GM23248 (cell line): ENCODE data around the gene TSPAN17. TPM values are rescaled to one million over a fixed set of nuclear protein-coding genes. Genes with fewer than 3 reads are reported as not detected.

ENCODE experiments used
- DNase-seq: peaks from one replicate; pipeline ENCODE4 v3.0.0-alpha.2; 2015
- H2AFZ ChIP-seq: fragments of 200-600 bp; sonication (generic); 2 replicates; pipeline ENCODE4 v1.6.1; 2016; ENCODE audit warnings: antibody characterized with exemption
- H3F3A ChIP-seq: fragments of 200-600 bp; sonication (generic); 2 replicates; pipeline ENCODE4 v1.6.1; 2016; ENCODE audit warnings: mild to moderate bottlenecking, antibody characterized with exemption, mixed run types; ENCODE audit not compliant: insufficient read depth
- H3K27ac ChIP-seq: fragments of 200-600 bp; sonication (generic); 2 replicates; pipeline ENCODE4 v1.5.1; 2016; ENCODE audit warnings: mild to moderate bottlenecking
- H3K27me3 ChIP-seq: fragments of 200-600 bp; sonication (generic); replicated peaks from 2 replicates; pipeline ENCODE4 v1.6.1; 2016; ENCODE audit warnings: mild to moderate bottlenecking; ENCODE audit not compliant: insufficient read depth
- H3K36me3 ChIP-seq: fragments of 200-600 bp; sonication (generic); 2 replicates; pipeline ENCODE4 v1.6.1; 2016; ENCODE audit warnings: low read depth, mild to moderate bottlenecking
- H3K4me1 ChIP-seq: fragments of 200-600 bp; sonication (generic); 2 replicates; pipeline ENCODE4 v1.6.1; 2016; ENCODE audit warnings: mild to moderate bottlenecking; ENCODE audit not compliant: insufficient read depth
- H3K4me2 ChIP-seq: fragments of 200-600 bp; sonication (generic); one replicate; pipeline ENCODE4 v1.6.1; 2016; ENCODE audit warnings: mild to moderate bottlenecking; ENCODE audit not compliant: unreplicated experiment
- H3K4me3 ChIP-seq: fragments of 200-600 bp; sonication (generic); 2 replicates; pipeline ENCODE4 v1.5.1; 2016; ENCODE audit warnings: mild to moderate bottlenecking
- H3K79me2 ChIP-seq: fragments of 200-600 bp; sonication (generic); 2 replicates; pipeline ENCODE4 v1.6.1; 2016; ENCODE audit warnings: mild to moderate bottlenecking; ENCODE audit not compliant: insufficient read depth
- H3K9ac ChIP-seq: fragments of 200-600 bp; sonication (generic); 2 replicates; pipeline ENCODE4 v1.6.1; 2016; ENCODE audit warnings: mild to moderate bottlenecking
- H3K9me2 ChIP-seq: fragments of 200-600 bp; sonication (generic); 2 replicates; pipeline ENCODE4 v1.6.1; 2016; ENCODE audit warnings: mixed run types, mild to moderate bottlenecking, moderate library complexity; ENCODE audit not compliant: insufficient read depth
- H3K9me3 ChIP-seq: fragments of 200-600 bp; sonication (generic); one replicate; pipeline ENCODE4 v1.6.1; 2017; ENCODE audit warnings: low read depth
- H4K20me1 ChIP-seq: fragments of 200-600 bp; sonication (generic); 2 replicates; pipeline ENCODE4 v1.6.0; 2016; ENCODE audit not compliant: insufficient read depth
- EZH2 ChIP-seq: fragments of 200-600 bp; sonication (generic); IDR thresholded peaks from 2 replicates; pipeline ENCODE4 v1.6.1; 2018; ENCODE audit warnings: antibody characterized with exemption, mild to moderate bottlenecking; ENCODE audit not compliant: insufficient read depth, poor library complexity, severe bottlenecking
- EZH2phosphoT487 ChIP-seq: fragments of 200-600 bp; sonication (generic); IDR thresholded peaks from 2 replicates; pipeline ENCODE4 v1.6.1; 2018; ENCODE audit warnings: antibody characterized with exemption, moderate library complexity, mild to moderate bottlenecking, low read depth; ENCODE audit not compliant: insufficient read depth
- WGBS, 2 experiments: methylation state at CpG; one replicate each; pipeline ENCODE4 v1.1.6; 2015 to 2017; ENCODE audit warnings: low lambda C conversion rate in 2 of 2, low coverage in 1 of 2; ENCODE audit errors: missing lambda C conversion rate in 2 of 2; 5-methylcytosine and 5-hydroxymethylcytosine counted together
- in situ Hi-C: fragments of 300-500 bp; cut with MboI; formaldehyde crosslinking; loops from 2 replicates; pipeline ENCODE4 v1.15.0; 2020
- polyA plus RNA-seq: library from polyadenylated mRNA; unstranded; fragments of >200 nt; fragmentation: Nextera tagmentation; extraction: Ambion mirVana; gene quantifications from 2 replicates; pipeline ENCODE4 v1.2.1, GENCODE V29; 2016
- total RNA-seq: library from RNA; depleted of rRNA; stranded (reverse); fragments of >200 nt; shearing (Covaris generic); gene quantifications from 2 replicates; pipeline ENCODE4 v1.2.3, GENCODE V29; 2014

The TSPAN17 gene
- total and polyA plus RNA-seq, 2 experiments from 2014 or later: 29.9 to 41.2 TPM

GRCh38 chr5:176644878-176645670 is 2.2 kb upstream of the TSPAN17 start:
- H3K36me3 ChIP-seq: no peaks in the 10 kb centered on the region
- in situ Hi-C loops: no loop called here
- H3K27ac ChIP-seq: no peak overlapping the region
- H3K9ac ChIP-seq: no peak overlapping the region
- H2AFZ ChIP-seq: no peak overlapping the region
- no peaks in the 10 kb centered on the region for H3K9me2 ChIP-seq
- H4K20me1 ChIP-seq: no peaks in the 10 kb centered on the region
- WGBS, 2 experiments: 90 to 95% methylated on average over 21 to 22 of the region's 22 CpGs
- no peaks in the 10 kb centered on the region for H3K9me3 ChIP-seq
- H3K4me3 ChIP-seq: no peak overlapping the region
- H3K79me2 ChIP-seq: peaks cover 26% of the 10 kb centered on the region
- H3K4me1 ChIP-seq: 0 out of 2 replicates have a peak, but pooled peaks cover 8% of the 10 kb centered on the region
- H3F3A ChIP-seq: no peaks in the 10 kb centered on the region
- H3K27me3 ChIP-seq: no peaks in the 10 kb centered on the region
- DNase-seq: no peak
- no peak overlapping the region for H3K4me2 ChIP-seq
- TF ChIP-seq EZH2phosphoT487: no peak
- TF ChIP-seq EZH2: no peak

GRCh38 chr5:176646049-176646706 is 1.1 kb upstream of the TSPAN17 start:
- H3K79me2 ChIP-seq: peaks cover 36% of the 10 kb centered on the region
- H3K9me3 ChIP-seq: no peaks in the 10 kb centered on the region
- H3K4me2 ChIP-seq: peak overlapping the region; percentile 55
- H3K9ac ChIP-seq: peak overlapping the region; percentile 70
- in situ Hi-C loops: no loop called here
- 94 to 97% methylated on average over 7 of the region's 7 CpGs for WGBS, 2 experiments
- H2AFZ ChIP-seq: peak overlapping the region; percentile 90
- no peaks in the 10 kb centered on the region for H3K27me3 ChIP-seq
- H3K4me1 ChIP-seq: 0 out of 2 replicates have a peak, but pooled peaks cover 8% of the 10 kb centered on the region
- no peaks in the 10 kb centered on the region for H4K20me1 ChIP-seq
- no peaks in the 10 kb centered on the region for H3F3A ChIP-seq
- DNase-seq: no peak
- H3K27ac ChIP-seq: peak overlapping the region; percentile 47
- H3K4me3 ChIP-seq: peak overlapping the region; percentile 59
- no peaks in the 10 kb centered on the region for H3K9me2 ChIP-seq
- H3K36me3 ChIP-seq: no peaks in the 10 kb centered on the region
- TF ChIP-seq EZH2: no peak
- TF ChIP-seq EZH2phosphoT487: no peak

- no peak for DNase-seq
- Histone ChIP-seq H3K27me3 (no peaks in the 10 kb centered on the region), H3K4me3 (peak overlapping the region; percentile 59), H3K4me2 (peak overlapping the region; percentile 55), H3K27ac (peak overlapping the region; percentile 47), H4K20me1 (no peaks in the 10 kb centered on the region), H3K36me3 (no peaks in the 10 kb centered on the region), H3K9me3 (no peaks in the 10 kb centered on the region), H3F3A (no peaks in the 10 kb centered on the region), H3K4me1 (0 out of 2 replicates have a peak, but pooled peaks cover 8% of the 10 kb centered on the region), H3K79me2 (peaks cover 36% of the 10 kb centered on the region), H3K9me2 (no peaks in the 10 kb centered on the region), H2AFZ (peak overlapping the region; percentile 90), H3K9ac (peak overlapping the region; percentile 70)
- in situ Hi-C loops: no loop called here
- TF ChIP-seq EZH2 (no peak), EZH2phosphoT487 (no peak)
- 18% methylated on average over 11 of the region's 11 CpGs for WGBS, 2 experiments
These were observed 616 bp upstream of the TSPAN17 start for GRCh38 chr5:176646707-176647029.

- WGBS, 2 experiments: 2% methylated on average over 20 of the region's 20 CpGs
- Histone ChIP-seq H4K20me1 (no peaks in the 10 kb centered on the region), H3K36me3 (no peaks in the 10 kb centered on the region), H3K79me2 (peaks cover 36% of the 10 kb centered on the region), H3K4me1 (peaks cover 11% of the 10 kb centered on the region; the same call in 1 of the 2 replicates), H2AFZ (peak overlapping the region; percentile 86), H3K9ac (peak overlapping the region; percentile 90), H3F3A (peaks cover 9% of the 10 kb centered on the region), H3K27me3 (no peaks in the 10 kb centered on the region), H3K27ac (peak overlapping the region; percentile 35; the same call in 1 of the 2 replicates), H3K4me3 (peak overlapping the region; percentile 86), H3K9me3 (no peaks in the 10 kb centered on the region), H3K4me2 (peak overlapping the region; percentile 89), H3K9me2 (no peaks in the 10 kb centered on the region)
- TF ChIP-seq EZH2 (no peak), EZH2phosphoT487 (no peak)
- in situ Hi-C loops: no loop called here
- DNase-seq: peak; percentile 47
These were observed 674 bp downstream of the TSPAN17 start for GRCh38 chr5:176647843-176648473.
